Skin of body (tissue), 2 donors: ENCODE results near the gene PATJ. TPM values are rescaled to one million over a fixed set of nuclear protein-coding genes. Genes with fewer than 3 reads are reported as not detected.
"Not testable (repeated sequence)": the region's sequence is repeated elsewhere in the genome, so short reads cannot be mapped to it uniquely, and the experiment has no call there.

Source experiments
- DNase-seq: peaks from one replicate; lab custom pipeline; 2025; lab: John Stamatoyannopoulos, UW
- total RNA-seq: library from RNA; depleted of rRNA; stranded (reverse); fragments of >200 nt; gene quantifications from one replicate; pipeline ENCODE4 v1.2.3, GENCODE V29; 2014

The PATJ gene
- total RNA-seq, 1 donor from 2014 or later = 34.5 TPM

DNA sequence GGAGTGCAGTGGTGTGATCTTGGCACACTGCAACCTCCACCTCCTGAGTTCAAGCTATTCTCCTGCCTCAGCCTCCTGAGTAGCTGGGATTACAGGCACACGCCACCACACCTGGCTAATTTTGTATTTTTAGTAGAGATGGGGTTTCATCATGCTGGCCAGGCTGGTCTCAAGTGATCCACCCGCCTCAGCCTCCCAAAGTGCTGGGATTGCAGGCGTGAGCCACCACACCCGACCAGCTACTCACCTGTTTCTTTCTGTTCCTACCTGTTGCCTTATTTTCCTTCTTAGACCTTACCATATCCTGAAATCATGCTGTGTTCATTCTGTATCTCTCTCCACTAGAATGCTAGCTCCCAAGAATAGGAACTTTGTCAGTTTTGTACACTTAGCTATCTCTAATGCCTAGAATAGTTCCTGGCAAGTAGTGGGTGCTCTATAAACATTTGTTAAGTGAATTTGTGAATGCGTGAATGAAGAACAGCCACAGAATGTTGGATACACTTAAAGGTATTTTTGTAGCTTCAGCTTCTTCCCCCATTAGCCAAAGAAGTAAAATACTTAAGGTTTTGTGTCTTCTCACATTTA, 137.7 kb downstream of the PATJ start:
- not testable (repeated sequence) for DNase-seq

DNA sequence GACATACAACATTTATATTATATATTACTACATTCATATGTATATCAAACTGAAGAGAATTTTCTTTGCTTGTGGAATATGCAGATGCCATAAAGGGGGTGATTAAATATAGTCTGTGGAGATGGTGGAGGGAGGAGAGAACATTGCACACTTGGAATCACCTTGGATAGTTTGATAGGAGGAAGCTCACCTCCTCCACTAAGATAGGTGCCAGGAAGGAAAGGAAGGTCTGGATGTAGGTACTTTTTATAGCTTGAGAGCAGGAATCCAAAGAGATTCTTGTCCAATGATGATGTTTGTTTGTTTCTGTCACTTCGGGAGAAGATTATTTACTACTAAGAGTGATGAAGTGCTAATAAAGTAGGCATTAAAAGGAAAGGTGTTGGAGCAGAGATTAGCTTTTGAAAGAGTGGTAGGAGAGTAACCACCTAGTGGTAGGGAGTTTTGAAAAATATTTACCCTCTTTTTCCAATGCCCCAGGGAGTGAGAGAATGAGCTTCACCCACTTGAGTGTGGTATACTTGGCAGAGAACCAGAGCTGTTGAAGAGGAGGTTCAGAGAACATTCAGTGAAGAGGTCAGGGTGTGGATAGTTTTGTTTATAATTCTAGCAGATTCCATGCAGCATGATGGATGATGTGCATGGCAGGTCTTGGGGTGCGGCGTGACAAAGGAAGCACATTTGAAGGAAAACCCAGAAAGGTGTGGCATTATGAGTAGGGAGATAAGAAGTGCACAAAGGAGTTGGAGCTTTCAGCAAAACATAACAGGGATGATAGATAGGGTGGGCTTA, 145.0 kb downstream of the PATJ start:
- no peak for DNase-seq

GRCh38 chr1:61887931-61888564, 145.8 kb downstream of the PATJ start:
- DNase-seq = no peak

GRCh38 chr1:61888808-61889207, 146.5 kb downstream of the PATJ start:
- no peak for DNase-seq

GRCh38 chr1:61890435-61890834, 148.2 kb downstream of the PATJ start:
- DNase-seq = not testable (repeated sequence)

- no peak for DNase-seq
Observed at GRCh38 chr1:61892977-61893376, 150.7 kb downstream of the PATJ start.

DNA sequence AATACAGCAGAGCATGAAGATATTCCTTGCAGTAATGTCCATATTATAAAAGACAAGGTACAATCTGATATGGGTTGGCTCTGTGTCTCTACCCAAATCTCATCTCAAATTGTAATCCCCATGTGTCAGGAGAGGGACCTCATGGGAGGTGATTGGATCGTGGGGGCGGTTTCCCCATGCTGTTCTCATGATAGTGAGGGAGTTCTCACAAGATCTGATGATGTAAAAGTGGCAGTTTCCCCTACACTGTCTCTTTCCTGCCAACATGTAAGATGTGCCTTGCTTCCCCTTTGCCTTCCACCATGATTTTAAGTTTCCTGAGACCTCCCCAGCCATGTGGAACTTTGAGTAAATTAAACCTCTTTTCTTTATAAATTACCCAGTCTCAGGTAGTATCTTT, 152.0 kb downstream of the PATJ start:
- DNase-seq = not testable (repeated sequence)

DNA sequence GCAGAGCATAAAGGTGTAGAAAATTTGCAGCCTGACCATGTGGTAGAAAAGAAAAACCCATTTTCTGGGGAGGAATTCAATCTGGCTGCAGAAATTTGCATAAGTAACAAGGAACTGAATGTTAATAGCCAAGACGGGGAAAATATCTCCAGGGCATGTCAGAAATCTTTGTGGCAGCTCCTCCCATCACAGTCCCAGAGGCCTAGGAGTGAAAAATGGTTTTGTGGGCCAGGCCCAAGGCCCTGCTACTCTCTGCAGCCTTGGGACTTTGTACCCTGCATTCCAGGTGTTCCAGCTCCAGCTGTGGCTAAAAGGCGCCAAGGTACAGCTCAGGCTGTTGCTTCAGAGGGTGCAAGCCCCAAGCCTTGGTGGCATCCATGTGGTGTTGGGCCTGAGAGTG, 152.9 kb downstream of the PATJ start:
- no peak for DNase-seq

DNA sequence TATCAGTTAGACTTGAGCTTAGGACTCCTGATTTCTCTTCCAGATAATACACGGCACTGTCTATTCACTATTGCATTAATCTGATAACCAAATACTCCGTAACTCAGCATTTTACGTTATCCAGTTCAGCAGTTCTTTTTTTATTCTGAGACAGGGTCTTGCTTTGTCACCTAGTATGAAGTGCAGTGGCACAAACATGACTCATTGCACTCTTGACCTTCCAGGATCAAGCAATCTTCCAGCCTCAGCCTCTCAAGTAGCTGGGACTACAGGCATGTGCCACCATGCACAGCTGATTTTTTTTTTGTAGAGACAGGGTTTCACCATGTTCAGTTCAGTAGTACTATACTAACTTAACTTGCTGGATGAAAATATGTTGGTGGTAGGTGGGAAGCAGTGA, 156.4 kb downstream of the PATJ start:
- DNase-seq = no peak

DNA sequence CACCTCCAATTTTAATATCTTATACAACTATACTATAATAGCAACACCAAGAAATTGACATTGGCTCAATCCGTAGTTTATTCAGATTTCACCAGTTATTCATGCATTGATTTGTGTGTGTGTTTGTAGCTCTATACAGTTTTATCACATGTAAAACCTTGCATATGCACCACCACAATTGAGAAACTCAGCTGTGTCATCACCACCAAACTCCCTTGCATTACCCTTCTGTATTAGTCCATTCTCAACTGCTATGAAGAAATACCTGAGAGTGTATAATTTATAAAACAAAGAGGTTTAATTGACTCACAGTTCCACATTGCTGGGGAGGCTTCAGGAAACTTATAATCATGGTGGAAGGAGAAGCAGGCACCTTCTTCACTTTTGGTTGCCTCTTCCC, 162.1 kb downstream of the PATJ start:
- no peak for DNase-seq

- no peak for DNase-seq
Observed at GRCh38 chr1:61907102-61907501, 164.8 kb downstream of the PATJ start.

GRCh38 chr1:61910035-61910434, 167.8 kb downstream of the PATJ start:
- no peak for DNase-seq

GRCh38 chr1:61914823-61915482, 172.7 kb downstream of the PATJ start:
- no peak for DNase-seq

- no peak for DNase-seq
Observed at GRCh38 chr1:61921435-61921834, 179.2 kb downstream of the PATJ start.

GRCh38 chr1:61922950-61923480, 180.7 kb downstream of the PATJ start:
- DNase-seq = no peak

- DNase-seq = no peak
Observed at GRCh38 chr1:61925591-61926298, 183.5 kb downstream of the PATJ start.

DNA sequence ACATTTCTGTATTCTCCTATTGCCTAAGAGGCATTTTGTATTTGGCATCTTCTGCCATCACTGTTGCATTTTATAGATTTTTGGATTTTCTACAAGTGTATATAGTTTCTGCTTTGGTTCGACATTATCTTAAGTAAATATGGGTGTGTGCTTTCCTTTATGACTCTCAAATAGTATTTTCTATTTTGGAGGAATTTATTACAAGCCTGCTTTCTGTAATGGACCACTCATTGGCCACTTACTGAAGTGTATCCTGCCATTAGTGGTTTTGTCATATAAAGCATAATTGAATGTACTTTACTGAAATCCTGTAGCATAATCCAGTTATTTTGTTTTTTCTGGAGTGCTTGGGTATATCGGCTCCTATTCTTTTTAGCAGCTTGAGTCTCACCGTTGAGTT, 184.3 kb downstream of the PATJ start:
- DNase-seq = no peak

DNA sequence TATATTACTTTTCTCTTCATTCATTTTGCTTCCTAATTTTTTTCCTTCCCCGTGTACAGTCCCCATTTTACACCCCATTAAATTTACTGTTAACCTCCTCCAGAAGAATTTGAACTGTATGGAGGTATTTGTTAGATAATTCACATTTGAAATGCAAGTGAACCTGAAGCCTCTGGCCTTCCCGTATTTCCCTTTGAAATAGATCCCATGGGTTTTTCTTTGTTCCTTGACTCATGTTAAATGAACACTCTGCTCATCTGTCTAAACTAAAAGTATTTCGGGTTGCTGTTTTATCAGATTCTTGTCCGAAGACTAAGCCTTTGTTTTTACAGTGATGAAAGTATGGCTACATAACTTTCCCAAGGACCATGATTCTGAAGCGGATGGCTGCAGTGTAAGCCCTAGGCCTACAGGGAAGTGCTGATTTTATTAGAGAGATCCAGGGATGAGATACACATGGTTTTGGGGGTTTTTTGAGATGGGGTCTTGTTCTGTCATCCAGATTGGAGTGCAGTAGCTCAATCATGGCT, 187.9 kb downstream of the PATJ start:
- no peak for DNase-seq

DNA sequence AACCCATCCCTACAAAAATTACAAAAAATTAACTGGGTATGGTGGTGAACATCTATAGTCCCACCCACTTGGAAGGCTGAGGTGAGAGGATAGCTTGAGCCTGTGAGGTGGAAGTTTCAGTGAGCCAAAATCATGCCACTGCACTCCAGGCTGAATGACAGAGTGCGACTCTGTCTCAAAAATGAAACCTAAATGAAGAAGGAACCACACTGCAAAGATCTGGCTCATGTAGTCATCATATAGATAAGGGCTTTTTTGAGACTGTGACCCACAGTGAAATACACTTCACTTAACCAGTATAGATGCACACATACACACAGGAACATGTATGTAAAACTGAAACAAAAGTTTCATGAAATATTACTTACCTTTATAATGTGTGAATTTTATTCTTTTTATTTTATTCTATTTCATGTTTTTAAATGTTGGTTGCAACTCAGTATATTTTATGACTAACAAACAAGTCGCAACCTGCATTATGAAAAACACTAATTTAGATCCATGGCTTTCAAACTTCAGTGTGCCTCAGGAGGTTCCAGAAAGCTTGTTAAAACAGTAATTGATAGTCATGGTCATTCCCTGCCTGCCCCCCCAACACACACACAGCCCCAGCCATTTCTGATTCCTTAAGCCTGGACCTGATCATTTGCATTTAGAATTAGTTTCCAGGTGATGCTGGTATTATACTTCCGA, 189.5 kb downstream of the PATJ start:
- DNase-seq = no peak

DNA sequence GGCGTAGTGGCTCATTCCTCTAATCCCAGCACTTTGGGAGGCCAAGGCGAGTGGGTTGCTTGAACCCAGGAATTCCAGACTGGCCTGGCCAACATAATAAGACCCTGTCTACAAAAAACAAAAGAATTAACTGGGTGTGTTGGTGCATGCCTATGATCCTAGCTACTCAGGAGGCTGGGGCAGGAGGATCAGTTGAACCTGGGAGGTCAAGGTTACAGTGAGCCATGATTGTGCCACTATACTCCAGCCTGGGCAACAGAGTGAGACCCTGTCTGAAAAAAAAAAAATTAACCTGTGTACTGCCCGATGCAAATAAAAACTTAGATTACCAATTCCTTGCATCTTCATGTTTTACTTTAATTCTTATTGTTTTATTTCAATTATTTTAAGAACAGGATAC, 193.2 kb downstream of the PATJ start:
- DNase-seq = no peak
